ENCODE measurements around the gene TNPO3. TPM values are rescaled to one million over a fixed set of nuclear protein-coding genes. Genes with fewer than 3 reads are reported as not detected.

Gene TNPO3
- total RNA-seq, 1 donor from 2014 or later: 42.6 TPM

DNA sequence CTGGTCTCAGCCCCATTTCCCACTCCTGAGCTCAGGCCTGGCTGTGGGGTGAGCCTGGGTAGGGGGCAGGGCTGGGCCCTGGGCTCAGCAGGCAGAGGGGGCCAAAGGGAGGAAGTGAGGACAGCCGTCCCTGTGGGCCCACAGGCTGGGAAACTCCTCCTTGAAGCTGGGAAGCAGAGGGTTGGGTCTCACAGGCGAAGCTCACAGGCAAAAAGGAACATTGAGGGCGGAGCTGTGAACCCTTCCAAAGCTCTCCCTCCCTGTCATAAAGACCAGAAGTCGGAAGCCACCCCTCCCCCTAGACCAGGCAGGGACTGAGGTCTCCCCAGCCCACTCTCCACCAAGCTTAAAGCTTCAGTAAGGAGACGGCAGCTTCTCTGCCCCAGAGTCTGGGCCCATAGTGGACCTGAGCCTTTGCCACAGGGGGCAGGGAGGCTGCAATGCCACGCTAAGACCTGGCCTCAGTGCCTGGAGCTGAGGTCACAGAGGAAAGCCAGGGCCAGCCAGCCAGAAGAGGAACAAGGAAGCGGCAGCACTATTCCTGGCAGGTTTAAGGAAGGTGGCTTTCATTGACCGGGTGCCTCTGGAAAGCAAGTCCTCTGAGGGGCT, 143.4 kb downstream of the TNPO3 start:
- DNase-seq (ENCODE audit: low spot score): peak; percentile 30
- H3K36me3 Mint-ChIP-seq (ENCODE audit: low read depth, unreplicated experiment): peaks cover 3% of the 10 kb centered on the region
- TF ChIP-seq, protein P1, sequence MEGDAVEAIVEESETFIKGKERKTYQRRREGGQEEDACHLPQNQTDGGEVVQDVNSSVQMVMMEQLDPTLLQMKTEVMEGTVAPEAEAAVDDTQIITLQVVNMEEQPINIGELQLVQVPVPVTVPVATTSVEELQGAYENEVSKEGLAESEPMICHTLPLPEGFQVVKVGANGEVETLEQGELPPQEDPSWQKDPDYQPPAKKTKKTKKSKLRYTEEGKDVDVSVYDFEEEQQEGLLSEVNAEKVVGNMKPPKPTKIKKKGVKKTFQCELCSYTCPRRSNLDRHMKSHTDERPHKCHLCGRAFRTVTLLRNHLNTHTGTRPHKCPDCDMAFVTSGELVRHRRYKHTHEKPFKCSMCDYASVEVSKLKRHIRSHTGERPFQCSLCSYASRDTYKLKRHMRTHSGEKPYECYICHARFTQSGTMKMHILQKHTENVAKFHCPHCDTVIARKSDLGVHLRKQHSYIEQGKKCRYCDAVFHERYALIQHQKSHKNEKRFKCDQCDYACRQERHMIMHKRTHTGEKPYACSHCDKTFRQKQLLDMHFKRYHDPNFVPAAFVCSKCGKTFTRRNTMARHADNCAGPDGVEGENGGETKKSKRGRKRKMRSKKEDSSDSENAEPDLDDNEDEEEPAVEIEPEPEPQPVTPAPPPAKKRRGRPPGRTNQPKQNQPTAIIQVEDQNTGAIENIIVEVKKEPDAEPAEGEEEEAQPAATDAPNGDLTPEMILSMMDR (IDR thresholded peaks at IDR 0.05; ENCODE audit: unreplicated experiment): no peak
- no peak overlapping the region for H3K4me3 Mint-ChIP-seq (ENCODE audit: unreplicated experiment)
- no peaks in the 10 kb centered on the region for H3K9me3 Mint-ChIP-seq (ENCODE audit: unreplicated experiment)
- no peak overlapping the region for H3K27ac Mint-ChIP-seq (ENCODE audit: unreplicated experiment)
- peaks cover 20% of the 10 kb centered on the region for H3K4me1 Mint-ChIP-seq (ENCODE audit: unreplicated experiment)
- peaks cover 15% of the 10 kb centered on the region for H3K27me3 Mint-ChIP-seq (ENCODE audit: unreplicated experiment)

DNA sequence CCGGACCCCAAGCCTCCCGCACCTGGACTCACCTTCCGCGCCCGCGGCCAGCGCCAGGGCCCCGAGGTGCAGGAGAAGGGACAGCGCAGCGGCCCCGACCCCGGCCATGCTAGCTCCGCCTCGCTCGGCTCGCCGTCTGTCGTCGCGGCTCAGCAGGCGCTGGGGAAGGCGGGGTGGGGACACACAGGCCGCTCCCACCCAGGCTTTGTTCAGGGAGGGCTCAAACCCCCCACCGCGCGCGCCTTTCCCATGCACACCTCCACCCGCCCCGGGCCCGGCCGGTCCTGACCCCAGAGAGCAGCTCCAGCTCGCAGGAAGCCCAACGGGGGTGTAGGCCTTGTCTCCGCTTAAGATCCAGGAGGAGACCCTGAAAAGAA, 144.4 kb downstream of the TNPO3 start, which contains the start of gene KCP:
KCP (minus strand) TSS at position 141 of the 377 bp plus-strand sequence; CDS start at position 108, 33 bp downstream.
- no peaks in the 10 kb centered on the region for H3K9me3 Mint-ChIP-seq (ENCODE audit: unreplicated experiment)
- peaks cover 15% of the 10 kb centered on the region for H3K27me3 Mint-ChIP-seq (ENCODE audit: unreplicated experiment)
- H3K4me3 Mint-ChIP-seq (ENCODE audit: unreplicated experiment): peak within 1 kb of the TSS; percentile 81
- H3K36me3 Mint-ChIP-seq (ENCODE audit: low read depth, unreplicated experiment): peaks cover 3% of the 10 kb centered on the region
- TF ChIP-seq, protein P1 (IDR thresholded peaks at IDR 0.05; ENCODE audit: unreplicated experiment): no peak
- H3K27ac Mint-ChIP-seq (ENCODE audit: unreplicated experiment): no peak within 1 kb of the TSS
- no peak for DNase-seq (ENCODE audit: low spot score)
- H3K4me1 Mint-ChIP-seq (ENCODE audit: unreplicated experiment): peaks cover 20% of the 10 kb centered on the region

- peaks cover 15% of the 10 kb centered on the region for H3K27me3 Mint-ChIP-seq (ENCODE audit: unreplicated experiment)
- peak overlapping the region; percentile 81 for H3K4me3 Mint-ChIP-seq (ENCODE audit: unreplicated experiment)
- H3K4me1 Mint-ChIP-seq (ENCODE audit: unreplicated experiment): peaks cover 18% of the 10 kb centered on the region
- H3K27ac Mint-ChIP-seq (ENCODE audit: unreplicated experiment): no peak overlapping the region
- no peaks in the 10 kb centered on the region for H3K9me3 Mint-ChIP-seq (ENCODE audit: unreplicated experiment)
- peaks cover 3% of the 10 kb centered on the region for H3K36me3 Mint-ChIP-seq (ENCODE audit: low read depth, unreplicated experiment)
- DNase-seq (ENCODE audit: low spot score): peak; percentile 39
- TF ChIP-seq, protein P1 (IDR thresholded peaks at IDR 0.05; ENCODE audit: unreplicated experiment): no peak
These were observed 145.0 kb downstream of the TNPO3 start for GRCh38 chr7:128909625-128910568.

- Mint-ChIP-seq H3K27me3 (ENCODE audit: unreplicated experiment) (peaks cover 12% of the 10 kb centered on the region), H3K4me1 (ENCODE audit: unreplicated experiment) (peaks cover 16% of the 10 kb centered on the region), H3K9me3 (ENCODE audit: unreplicated experiment) (no peaks in the 10 kb centered on the region), H3K4me3 (ENCODE audit: unreplicated experiment) (peak overlapping the region; percentile 81), H3K27ac (ENCODE audit: unreplicated experiment) (no peak overlapping the region), H3K36me3 (ENCODE audit: low read depth, unreplicated experiment) (peaks cover 3% of the 10 kb centered on the region)
- DNase-seq (ENCODE audit: low spot score): no peak
- TF ChIP-seq, protein P1 (IDR thresholded peaks at IDR 0.05; ENCODE audit: unreplicated experiment): no peak
These were observed 145.9 kb downstream of the TNPO3 start for GRCh38 chr7:128908750-128909624.
